ENCODE results near the gene SIPA1. TPM values are rescaled to one million over a fixed set of nuclear protein-coding genes. Genes with fewer than 3 reads are reported as not detected.
"Not testable (repeated sequence)": the region's sequence is repeated elsewhere in the genome, so short reads cannot be mapped to it uniquely, and the experiment has no call there.

The SIPA1 gene
- total and polyA plus RNA-seq, 2 of the 13 experiments (the other 11 are each of a cell fraction or from before 2014, with no cell fraction given): 5.8 to 7.7 TPM

DNA sequence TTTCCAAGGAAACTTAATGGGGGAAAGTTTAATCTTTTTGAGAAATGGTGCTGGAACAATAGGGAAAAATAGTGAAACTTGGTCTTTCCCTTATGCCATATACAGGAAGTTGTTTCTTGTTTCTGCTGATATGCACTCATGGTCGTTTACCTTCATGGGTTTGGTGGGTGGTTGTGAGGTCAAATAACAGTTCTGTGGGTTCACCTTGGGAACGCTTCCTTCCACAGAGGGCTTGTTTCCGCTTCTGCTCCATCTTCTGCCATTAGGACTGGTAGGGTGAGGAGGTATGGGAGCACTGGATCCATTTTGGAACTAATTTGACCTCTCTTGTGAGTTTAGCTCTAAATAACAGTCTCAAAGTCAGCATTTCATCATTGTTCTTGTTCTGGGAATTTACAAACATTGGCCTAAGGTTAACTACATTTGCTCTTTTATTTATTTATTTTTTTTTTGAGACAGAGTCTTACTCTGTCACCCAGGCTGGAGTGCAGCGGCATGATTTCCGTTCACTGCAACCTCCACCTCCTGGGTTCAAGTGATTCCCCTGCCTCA, 42.4 kb downstream of the SIPA1 start (continued):
- no peak for TF ChIP-seq MAF1 (CRISPR knock-in tag; IDR thresholded peaks at IDR 0.05; ENCODE audit: borderline replicate concordance)
- TF ChIP-seq ZNF597 (CRISPR knock-in tag; IDR thresholded peaks at IDR 0.05): no peak

DNA sequence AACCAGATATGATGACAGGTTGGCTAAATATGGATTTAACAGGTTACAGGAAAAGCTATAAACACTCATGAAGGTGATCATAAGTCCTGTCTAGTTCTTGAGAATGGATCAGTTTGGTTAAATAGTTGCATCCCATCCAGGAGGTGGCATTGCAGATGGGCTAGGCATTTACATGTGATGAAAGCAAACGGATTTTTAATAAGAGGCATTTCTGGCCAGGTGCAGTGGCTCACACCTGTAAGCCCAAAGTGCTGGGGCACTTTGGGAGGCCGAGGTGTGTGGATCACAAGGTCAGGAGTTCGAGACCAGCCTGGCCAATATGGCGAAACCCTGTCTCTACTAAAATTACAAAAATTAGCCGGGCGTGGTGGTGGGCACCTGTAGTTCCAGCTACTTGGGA, 45.6 kb downstream of the SIPA1 start:
- H3K4me2 ChIP-seq (ENCODE audit: low read depth, low read length); POLR2A ChIA-PET; H4K20me1 ChIP-seq (ENCODE audit: insufficient read depth, low read length); BruUV-seq (replicated peaks); H3K9me3 ChIP-seq (ENCODE audit: low read length); H3K36me3 ChIP-seq (replicated peaks in 1 of 2; ENCODE audit: control insufficient read depth in 1 of 2, insufficient read depth in 2 of 2, low read length in 2 of 2); FAIRE-seq; ATAC-seq; H3K79me2 ChIP-seq (ENCODE audit: insufficient read depth, low read length); H2AFZ ChIP-seq (ENCODE audit: low read length); in situ Hi-C loops (cut with HindIII; ENCODE audit: extremely low pct_ligation_motif_present, low pct_unique_long_range_greater_than_20kb); H3K27ac ChIP-seq (ENCODE audit: extremely low read length, insufficient read depth, low read length); DNase-seq (ENCODE audit: low spot score); intact Hi-C loops (cut with micrococcal nuclease; ENCODE audit: unreplicated experiment); H3K9ac ChIP-seq (ENCODE audit: insufficient read depth, low read depth, low read length); H3K4me3 ChIP-seq (replicated peaks in 1 of 3; ENCODE audit: insufficient read depth in 1 of 3, low read depth in 2 of 3, low read length in 3 of 3); CTCF ChIA-PET (ENCODE audit: low intra/inter-chr PET ratio, low total read pairs); H3K4me1 ChIP-seq (ENCODE audit: insufficient read depth, low read length): not testable (repeated sequence)
- WGBS (ENCODE audit: low lambda C conversion rate): 37% methylated on average over 6 of the region's 6 CpGs
- peaks cover 0 to 17% of the 10 kb centered on the region in 2 experiments; a peak in 1 of 5 replicates for H3K27me3 ChIP-seq (ENCODE audit: control insufficient read depth in 1 of 2, insufficient read depth in 2 of 2, low read length in 2 of 2)

DNA sequence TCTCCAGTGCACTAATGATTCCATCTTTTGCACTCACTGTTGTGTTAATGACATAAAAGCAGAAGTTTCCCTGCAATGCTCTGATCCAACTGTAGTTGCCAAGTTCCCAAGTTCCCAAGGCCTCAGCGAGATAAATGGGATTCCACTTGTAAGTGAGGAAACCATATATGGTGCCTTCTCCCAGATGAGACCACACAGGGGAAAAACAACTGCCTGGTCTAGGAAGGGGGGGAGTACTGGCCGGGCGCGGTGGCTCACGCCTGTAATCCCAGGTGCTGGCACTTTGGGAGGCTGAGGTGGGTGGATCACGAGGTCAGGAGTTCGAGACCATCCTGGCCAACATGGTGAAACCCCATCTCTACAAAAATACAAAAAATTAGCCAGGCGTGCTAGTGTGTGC, 48.1 kb downstream of the SIPA1 start:
- no peak overlapping the region for H3K9ac ChIP-seq (ENCODE audit: insufficient read depth, low read depth, low read length)
- no peaks in the 10 kb centered on the region for H3K9me3 ChIP-seq (ENCODE audit: low read length)
- in situ Hi-C loops (cut with HindIII; ENCODE audit: extremely low pct_ligation_motif_present, low pct_unique_long_range_greater_than_20kb): no loop called here
- ChIA-PET POLR2A (no interaction called here), CTCF (ENCODE audit: low intra/inter-chr PET ratio, low total read pairs) (no interaction called here)
- no peak overlapping the region for H3K27ac ChIP-seq (ENCODE audit: extremely low read length, insufficient read depth, low read length)
- DNase-seq (ENCODE audit: low spot score) (no peak), ATAC-seq (no peak), FAIRE-seq (no peak)
- H3K4me1 ChIP-seq (ENCODE audit: insufficient read depth, low read length): no peaks in the 10 kb centered on the region
- H3K79me2 ChIP-seq (ENCODE audit: insufficient read depth, low read length): no peaks in the 10 kb centered on the region
- no peaks in the 10 kb centered on the region for H3K36me3 ChIP-seq (replicated peaks in 1 of 2; ENCODE audit: control insufficient read depth in 1 of 2, insufficient read depth in 2 of 2, low read length in 2 of 2)
- H3K27me3 ChIP-seq (ENCODE audit: control insufficient read depth in 1 of 2, insufficient read depth in 2 of 2, low read length in 2 of 2): peaks cover 0 to 17% of the 10 kb centered on the region in 2 experiments; a peak in 2 of 5 replicates
- WGBS (ENCODE audit: low lambda C conversion rate): 48% methylated on average over 8 of the region's 8 CpGs
- no peaks in the 10 kb centered on the region for H4K20me1 ChIP-seq (ENCODE audit: insufficient read depth, low read length)
- no TSS peak for BruUV-seq (replicated peaks)
- no peak overlapping the region for H2AFZ ChIP-seq (ENCODE audit: low read length)
- intact Hi-C loops (cut with micrococcal nuclease; ENCODE audit: unreplicated experiment): no loop called here
- H3K4me3 ChIP-seq (replicated peaks in 1 of 3; ENCODE audit: insufficient read depth in 1 of 3, low read depth in 2 of 3, low read length in 3 of 3): no peak overlapping the region
- H3K4me2 ChIP-seq (ENCODE audit: low read depth, low read length): no peak overlapping the region
- TF ChIP-seq EEA1 (CRISPR knock-in tag; IDR thresholded peaks at IDR 0.05; ENCODE audit: borderline replicate concordance) (no peak), TGIF2 (CRISPR knock-in tag; IDR thresholded peaks at IDR 0.05) (no peak), NONO (IDR thresholded peaks at IDR 0.05) (no peak), NONO (CRISPR knock-in tag; conservative IDR thresholded peaks at IDR 0.05) (no peak), JUND (CRISPR knock-in tag; IDR thresholded peaks at IDR 0.05) (no peak), ZNF33A (CRISPR knock-in tag; IDR thresholded peaks at IDR 0.05; ENCODE audit: borderline replicate concordance) (no peak), ZNF558 (CRISPR knock-in tag; IDR thresholded peaks at IDR 0.05; ENCODE audit: borderline replicate concordance) (no peak), ZSCAN22 (CRISPR knock-in tag; IDR thresholded peaks at IDR 0.05) (no peak), PREB (CRISPR knock-in tag; IDR thresholded peaks at IDR 0.05) (no peak), POGZ (CRISPR knock-in tag; IDR thresholded peaks at IDR 0.05) (no peak), ZBTB8A (CRISPR knock-in tag; IDR thresholded peaks at IDR 0.05; ENCODE audit: borderline replicate concordance, low read depth) (no peak)
- TF ChIP-seq, protein P1, sequence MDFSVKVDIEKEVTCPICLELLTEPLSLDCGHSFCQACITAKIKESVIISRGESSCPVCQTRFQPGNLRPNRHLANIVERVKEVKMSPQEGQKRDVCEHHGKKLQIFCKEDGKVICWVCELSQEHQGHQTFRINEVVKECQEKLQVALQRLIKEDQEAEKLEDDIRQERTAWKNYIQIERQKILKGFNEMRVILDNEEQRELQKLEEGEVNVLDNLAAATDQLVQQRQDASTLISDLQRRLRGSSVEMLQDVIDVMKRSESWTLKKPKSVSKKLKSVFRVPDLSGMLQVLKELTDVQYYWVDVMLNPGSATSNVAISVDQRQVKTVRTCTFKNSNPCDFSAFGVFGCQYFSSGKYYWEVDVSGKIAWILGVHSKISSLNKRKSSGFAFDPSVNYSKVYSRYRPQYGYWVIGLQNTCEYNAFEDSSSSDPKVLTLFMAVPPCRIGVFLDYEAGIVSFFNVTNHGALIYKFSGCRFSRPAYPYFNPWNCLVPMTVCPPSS (IDR thresholded peaks at IDR 0.05): no peak
